EH (cell line): Measurements from ENCODE around the gene METTL16.

Source experiments
- DNase-seq: peaks from one replicate; pipeline ENCODE4 v3.0.0-alpha.2; 2015; ENCODE audit warnings: low read depth

The METTL16 gene

DNA sequence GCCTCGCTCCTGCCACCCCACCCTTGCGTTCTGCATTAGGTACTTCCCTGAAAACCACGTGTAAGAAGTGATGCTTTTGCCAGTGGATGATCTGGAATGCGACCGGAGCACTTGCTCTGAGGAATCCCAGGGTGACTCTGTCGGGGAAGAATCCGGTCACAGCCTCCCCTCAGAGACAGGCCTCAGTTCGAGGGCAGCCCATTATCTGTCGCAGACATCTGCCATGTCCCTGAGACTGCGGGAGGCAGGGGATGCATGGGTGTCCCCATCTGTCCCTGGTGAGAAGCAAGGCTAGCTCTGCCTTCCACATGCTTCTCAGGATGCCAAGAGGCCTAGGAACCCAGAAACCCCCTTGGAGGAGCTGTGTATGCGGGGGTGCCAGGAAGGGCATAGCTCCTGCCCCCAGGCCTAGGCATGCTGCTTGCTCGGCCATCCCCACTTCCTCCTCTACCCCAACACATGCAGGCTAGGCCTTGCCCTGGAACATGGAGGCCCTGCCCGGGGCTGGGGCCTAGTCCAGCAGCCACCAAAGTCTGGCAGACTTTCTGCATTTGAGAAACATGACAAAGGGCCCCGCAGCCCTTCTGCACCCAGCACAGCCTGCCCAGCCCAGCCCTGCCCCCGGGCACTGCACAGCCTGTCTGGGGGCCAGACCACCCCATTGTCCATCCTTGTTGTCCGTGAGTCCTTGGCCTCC, 131.3 kb downstream of the METTL16 start:
- DNase-seq, result peak; percentile 72

DNA sequence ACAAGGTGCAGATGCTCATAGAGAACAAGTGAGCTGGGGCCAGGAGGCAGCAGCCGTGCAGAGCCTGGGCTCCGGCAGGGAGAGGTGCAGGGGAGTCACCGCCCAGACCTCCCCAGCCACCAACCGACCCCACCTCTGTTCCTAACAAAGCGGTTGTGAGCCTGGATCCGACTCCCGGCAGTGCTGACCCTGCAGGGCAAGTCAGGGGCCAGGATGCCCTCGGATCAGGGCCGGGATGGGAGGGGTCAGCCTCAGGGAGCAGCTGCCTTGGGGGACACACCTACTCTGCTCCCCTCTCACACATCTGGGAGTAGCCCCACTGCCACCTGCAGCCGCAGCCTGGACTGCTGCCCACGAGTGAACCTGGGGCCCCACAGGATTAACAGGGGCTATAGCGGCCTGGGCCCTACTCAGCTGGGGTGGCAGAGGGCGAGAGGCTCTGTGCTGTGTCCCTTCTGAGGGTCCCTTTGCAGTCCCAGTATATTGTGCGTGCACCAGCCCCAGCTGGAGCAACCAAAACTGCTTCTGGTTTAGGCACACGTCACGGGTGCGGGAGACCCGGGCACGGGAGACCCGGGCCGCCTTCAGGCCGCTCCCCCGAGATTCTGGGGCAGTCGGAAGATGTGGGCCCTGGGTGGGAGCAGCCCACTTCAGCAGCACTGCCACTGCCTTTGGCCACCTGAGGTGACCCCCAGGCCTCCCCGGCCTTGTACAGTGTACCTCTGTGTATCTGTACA, 132.0 kb downstream of the METTL16 start:
- no peak for DNase-seq

DNA sequence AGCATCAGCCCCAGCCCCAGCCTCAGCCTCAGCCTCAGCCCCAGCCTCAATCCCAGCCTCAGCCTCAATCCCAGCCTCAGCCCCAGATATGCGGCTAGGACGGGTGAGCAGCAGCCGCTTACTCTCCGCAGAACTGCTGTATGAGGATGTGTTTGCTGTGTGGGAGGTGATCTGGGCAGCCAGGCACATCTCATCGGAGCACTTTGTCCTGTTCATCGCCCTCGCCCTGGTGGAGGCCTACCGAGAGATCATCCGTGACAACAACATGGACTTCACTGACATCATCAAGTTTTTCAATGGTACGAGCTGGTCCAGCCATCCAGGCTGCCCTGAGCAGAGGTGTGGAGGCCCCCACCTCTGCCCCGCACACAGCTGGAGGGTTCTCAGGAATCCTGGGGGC, 132.8 kb downstream of the METTL16 start:
- no peak for DNase-seq

DNA sequence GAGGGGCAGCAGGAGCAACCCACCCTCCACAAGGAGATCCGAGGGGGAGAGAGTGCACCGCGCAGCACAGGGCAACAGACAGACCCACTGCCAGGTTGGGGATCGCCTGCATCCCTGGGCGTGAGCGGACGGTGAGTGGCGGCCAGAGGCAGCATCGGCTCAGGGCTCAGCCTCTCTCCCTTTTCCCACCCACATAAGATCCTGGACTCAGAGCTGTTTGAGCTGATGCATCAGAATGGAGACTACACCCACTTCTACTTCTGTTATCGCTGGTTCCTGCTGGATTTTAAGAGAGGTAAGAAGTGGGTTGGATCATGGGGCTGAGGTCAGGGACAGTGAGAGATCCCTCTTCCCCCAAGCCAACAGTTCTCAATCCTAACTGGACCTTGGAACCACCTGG, 134.0 kb downstream of the METTL16 start:
- DNase-seq, result no peak

DNA sequence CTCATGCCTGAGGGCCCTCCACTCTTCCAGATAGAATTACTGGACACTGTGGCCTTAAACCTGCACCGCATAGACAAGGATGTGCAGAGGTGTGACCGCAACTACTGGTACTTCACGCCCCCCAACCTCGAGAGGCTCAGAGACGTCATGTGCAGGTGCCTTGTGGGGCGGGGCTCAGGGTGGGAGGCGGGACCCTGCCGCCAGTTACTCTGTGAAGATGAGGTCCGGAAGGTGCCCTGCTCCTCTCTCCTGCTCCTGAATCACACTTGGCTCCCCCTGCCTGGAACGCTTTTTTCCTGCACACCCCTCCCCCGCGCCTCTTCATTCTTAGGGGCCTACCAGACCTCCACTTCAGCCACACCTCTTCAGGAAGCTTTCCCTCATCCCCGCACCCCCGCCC, 135.6 kb downstream of the METTL16 start:
- DNase-seq, result no peak

DNA sequence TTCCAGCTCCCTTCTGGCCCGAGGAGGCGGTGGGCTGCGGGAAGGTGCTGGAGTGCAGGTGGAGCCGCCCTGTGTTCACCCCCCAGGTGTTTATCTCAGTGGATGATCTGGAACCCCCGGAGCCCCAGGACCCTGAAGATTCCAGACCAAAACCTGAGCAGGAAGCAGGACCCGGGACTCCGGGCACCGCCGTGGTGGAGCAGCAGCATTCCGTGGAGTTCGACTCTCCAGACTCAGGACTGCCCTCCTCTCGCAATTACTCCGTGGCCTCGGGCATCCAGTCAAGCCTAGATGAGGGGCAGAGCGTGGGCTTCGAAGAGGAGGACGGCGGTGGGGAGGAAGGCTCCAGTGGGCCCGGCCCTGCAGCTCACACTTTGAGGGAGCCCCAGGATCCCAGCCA, 136.3 kb downstream of the METTL16 start:
- DNase-seq, result no peak

DNA sequence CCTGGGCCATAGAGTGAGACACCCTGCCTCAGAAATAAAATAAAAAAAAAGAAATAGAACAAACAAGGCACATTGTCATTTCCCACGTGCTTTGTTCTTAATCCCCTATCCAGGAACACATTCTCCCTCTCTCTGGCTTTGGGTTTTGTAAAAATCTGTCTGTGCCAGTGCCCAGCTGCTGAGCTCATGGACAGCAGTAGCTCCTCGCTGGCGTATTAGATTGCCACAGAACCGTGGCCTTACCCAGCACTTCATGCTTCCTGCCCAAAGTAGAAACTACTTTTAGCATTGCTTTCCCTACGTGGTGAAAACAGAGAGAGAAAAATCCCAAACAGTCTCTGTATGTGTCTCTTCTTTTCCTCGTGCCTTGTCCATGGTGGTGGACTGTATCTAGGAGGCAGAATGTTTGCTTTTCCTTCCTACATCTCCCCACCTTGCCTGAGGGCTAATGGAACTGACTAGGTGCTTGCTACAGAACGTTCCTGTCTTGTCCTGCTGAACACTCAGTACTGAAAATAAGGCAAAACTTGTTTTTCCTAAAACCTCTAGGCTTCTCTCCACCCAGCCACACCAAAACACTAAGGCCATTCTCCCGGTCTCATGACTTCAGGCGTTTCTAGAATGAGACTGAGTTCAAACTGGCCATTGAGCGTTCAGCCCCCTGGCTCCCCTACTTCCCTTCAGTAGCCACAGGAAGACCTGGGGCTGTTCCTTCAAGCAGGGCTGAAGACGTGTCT, 137.0 kb downstream of the METTL16 start:
- no peak for DNase-seq

DNA sequence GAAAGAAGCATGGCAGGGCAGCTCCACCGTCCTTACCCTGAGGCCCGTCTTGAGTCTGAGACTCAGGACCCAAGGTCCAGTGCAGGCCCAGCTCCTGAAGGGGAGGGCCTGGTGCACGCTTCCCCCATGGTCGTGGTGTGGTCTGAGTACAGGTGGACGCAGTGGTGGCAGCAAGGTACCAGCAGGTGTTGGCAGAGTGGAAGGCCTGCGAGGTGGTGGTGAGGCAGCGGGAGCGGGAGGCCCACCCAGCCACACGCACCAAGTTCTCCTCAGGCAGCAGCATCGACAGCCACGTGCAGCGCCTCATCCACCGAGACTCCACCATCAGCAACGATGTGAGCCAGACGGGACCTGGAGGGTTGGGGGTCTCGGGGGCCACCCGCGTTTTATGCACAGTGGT, 138.5 kb downstream of the METTL16 start:
- no peak for DNase-seq

DNA sequence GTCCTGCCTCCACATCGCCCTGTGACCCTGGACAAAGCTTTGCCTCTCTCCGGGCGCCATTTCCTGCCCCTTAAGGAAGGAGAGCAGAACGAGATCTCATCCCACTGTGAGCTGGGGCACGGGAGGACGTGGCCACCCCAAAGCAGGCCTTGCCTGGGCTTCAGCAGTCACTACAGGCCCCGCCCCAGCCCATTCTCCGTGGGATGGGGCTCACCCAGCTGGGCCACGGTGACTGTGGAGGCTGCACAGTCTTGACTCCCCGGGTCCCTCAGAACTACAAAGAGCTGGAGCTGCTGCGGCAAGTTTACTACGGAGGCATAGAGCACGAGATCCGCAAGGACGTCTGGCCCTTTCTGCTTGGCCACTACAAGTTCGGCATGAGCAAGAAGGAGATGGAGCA, 139.0 kb downstream of the METTL16 start:
- no peak for DNase-seq

DNA sequence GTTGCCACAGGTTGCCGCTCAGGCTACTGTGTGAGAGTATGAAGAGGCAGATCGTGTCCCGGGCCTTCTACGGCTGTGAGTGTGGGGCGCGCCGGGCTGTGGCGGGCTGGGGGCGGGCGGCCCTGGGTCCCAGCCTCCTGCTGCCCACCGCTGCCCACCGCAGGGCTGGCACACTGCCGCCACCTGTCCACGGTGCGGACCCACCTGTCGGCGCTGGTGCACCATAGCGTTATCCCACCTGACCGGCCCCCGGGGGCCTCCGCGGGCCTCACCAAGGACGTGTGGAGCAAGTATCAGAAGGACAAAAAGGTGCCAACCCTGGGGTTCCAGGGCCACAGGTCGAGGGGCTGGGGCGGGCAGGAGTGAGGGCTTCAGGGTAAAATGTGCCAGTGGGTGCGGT, 139.5 kb downstream of the METTL16 start:
- DNase-seq, result no peak

DNA sequence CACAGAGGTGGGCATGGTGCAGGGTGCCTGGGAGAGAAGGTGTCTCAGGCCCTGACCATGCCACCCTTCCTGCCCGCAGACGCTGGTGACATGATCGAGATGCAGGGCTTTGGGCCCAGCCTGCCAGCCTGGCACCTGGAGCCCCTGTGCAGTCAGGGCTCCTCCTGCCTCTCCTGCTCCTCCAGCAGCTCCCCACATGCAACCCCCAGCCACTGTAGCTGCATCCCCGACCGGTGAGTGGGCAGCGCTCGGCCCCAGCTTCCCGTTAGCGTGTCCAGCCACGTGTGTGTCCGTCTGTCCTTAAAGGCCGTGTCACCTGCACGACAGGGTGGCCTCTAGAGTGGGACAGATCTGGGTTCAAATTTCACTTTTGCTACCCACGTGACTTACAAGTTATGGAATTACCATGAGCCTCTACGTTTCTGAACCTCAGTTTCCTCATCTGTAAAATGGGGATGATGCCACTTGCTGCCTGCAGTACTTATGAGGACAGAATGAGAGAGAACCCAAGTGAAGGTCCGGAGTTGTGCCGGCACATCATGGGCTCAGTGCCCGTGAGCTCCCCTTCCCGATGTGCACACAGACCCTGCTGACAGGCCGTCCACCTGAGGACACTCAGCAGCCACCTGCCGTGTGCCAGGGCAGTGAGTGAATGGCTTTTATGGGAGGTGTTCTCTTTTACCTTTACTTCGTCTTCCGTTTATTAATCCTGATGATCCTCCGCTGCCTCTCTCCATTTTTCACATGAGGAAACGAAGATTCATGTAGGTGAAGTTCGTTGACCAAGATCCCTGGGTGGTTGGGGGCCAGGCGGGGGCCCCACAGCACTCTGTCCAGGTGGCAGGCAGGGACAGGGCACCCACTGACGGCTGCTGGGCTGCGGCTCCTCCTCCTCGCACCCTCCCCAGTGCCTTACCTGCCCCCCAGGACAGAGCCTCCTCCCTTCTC, 140.2 kb downstream of the METTL16 start:
- no peak for DNase-seq

DNA sequence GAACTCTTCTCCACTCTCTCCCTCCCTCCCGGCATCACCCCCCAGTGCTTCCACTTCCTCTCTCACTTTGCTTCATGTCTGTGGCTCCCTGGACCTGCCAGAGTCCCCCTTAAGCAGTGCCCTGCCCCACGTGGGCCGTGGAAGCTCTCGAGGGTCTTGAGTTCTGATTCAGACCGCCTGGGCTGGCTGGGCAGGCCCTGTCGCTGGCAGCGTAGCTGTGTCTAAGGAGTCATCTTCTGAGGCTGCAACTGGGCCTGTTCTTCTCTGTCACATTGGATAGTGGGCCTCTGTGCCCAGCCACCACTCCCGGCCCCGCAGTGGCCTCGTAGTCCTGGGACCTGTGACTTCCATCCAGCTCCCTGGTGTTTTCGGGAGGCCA, 141.5 kb downstream of the METTL16 start:
- DNase-seq, result no peak

DNA sequence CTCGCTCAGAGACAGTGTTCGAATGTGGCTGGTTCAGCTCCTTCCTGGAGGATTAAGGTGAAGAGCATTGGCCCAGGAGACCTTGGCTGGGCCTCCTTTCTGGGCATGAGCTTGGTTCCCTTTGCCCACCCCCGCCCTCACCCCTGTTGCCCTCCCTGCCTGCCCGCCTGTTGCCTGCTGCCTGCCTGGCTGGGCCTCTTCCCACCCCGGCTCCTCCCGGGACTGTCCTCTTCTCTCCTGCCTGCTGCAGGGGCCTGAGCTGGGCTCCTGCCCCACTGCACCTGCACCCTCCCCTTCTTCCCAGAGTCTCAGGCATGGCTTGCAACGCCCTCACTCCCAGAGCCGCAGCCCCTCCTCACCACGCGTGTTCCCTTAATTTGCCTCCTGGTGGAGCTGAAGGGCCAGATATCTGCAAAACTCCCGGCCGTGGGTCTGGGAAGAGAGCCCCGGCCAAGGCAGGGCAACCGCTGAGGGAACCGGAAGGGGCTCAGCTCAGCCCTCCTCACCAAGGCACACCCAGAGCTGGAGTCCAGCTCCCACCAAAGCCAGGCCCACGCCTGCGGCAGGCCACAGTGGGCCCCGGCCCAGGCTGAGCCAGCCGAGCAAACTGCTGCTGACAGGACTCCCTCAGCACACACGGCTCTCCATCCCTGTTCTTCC, 142.0 kb downstream of the METTL16 start:
- DNase-seq, result no peak

DNA sequence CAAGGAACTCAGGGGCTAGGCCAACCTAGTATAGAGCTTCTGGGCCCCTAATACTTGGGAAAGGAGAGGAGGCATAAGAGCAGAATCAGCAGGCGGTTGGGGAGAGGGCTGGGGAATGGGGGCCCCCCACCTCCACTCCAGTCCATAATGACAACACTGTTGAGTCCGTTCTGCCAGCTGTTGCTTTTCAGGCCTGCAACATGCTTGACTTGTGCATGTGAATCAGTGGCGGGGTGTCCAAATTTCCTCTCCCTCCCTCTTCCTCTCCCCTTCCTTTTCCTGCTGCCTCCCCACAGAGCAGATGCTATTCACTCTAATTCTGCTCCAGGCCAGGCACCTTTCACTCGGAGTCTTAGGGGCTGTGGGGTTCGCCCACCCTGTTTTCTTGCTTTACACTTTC, 142.6 kb downstream of the METTL16 start:
- no peak for DNase-seq

DNA sequence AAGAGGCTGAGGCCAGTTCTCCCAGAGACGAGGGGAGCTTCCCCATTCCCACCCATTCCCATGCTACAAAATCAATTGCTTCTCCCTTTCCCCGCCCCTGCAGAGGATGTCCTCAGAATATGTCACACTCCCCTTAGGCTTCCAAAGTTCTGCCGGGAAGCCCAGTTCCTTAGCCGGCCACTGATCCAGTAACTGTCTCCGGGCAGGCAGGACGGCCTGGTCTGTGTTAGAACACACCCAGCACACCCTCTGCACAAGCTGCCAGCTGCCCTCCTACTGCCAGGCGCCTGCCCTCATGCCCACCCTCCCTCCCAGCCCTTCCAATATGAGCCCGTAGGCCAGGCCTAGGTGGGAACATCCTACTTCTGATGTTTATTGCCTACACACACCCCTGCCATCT, 143.3 kb downstream of the METTL16 start:
- no peak for DNase-seq

DNA sequence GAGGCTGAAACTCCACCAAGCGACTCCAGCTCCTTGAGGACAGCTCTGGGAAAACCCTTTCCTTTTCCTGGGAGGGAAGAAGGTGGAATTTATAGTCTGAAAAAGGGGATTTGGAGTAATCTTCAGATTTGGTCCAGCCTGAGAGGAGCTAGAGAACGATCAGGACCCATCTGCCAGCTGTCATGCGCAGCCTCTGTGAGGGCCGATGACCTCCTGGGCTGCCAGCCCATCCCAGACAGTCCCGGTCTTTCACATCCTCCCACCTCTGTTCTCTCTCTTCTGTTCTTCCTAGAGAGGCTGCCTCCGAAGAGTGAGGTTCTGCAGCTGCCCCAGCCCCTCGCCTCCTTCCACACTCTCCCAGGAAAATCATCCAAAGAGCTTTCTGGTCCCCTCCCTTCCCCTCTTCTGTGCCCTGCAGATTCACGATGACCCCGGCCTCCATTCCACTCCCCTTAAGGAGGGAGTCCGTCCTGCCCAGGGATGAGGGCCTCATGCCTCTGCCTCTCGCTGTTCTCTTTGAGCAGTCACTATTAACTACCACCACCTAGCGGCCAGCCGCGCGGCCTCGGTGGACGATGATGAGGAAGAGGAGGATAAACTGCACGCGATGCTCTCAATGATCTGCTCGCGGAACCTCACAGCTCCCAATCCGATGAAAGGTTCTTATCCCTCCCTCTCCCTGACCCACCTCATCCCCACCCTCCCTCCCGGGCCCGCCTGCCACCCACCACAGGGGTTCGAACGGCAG, 144.8 kb downstream of the METTL16 start:
- DNase-seq, result no peak
